HG03060 (cell line): ENCODE data around the gene APMAP.
"Not testable (repeated sequence)": the region's sequence is repeated elsewhere in the genome, so short reads cannot be mapped to it uniquely, and the experiment has no call there.

Source experiments
- ATAC-seq: cut with Tn5 transposase; IDR thresholded peaks from one replicate; pipeline ENCODE4 v1.9.1; 2021; ENCODE audit warnings: low read depth, moderate number of reproducible peaks; ENCODE audit not compliant: unreplicated experiment

The APMAP gene

GRCh38 chr20:24956001-24956841 lies 36.3 kb downstream of the APMAP start:
- ATAC-seq: no peak

- peak; percentile 87 for ATAC-seq
Measured at GRCh38 chr20:24955045-24955444, 37.5 kb downstream of the APMAP start.

- no peak for ATAC-seq
Measured at GRCh38 chr20:24954566-24954965, 38.0 kb downstream of the APMAP start.

GRCh38 chr20:24954151-24954550 lies 38.4 kb downstream of the APMAP start:
- no peak for ATAC-seq

GRCh38 chr20:24953621-24954133 lies 38.9 kb downstream of the APMAP start:
- no peak for ATAC-seq

- ATAC-seq: no peak
Measured at GRCh38 chr20:24953209-24953575, 39.4 kb downstream of the APMAP start.

GRCh38 chr20:24952376-24953208 lies 40.0 kb downstream of the APMAP start:
- ATAC-seq: no peak

- ATAC-seq: no peak
Measured at GRCh38 chr20:24951536-24952083, 40.9 kb downstream of the APMAP start.

GRCh38 chr20:24950836-24951525 lies 41.6 kb downstream of the APMAP start:
- no peak for ATAC-seq

- no peak for ATAC-seq
Measured at GRCh38 chr20:24950128-24950835, 42.3 kb downstream of the APMAP start.

GRCh38 chr20:24949756-24950127 lies 42.8 kb downstream of the APMAP start:
- no peak for ATAC-seq

GRCh38 chr20:24948939-24949679 lies 43.4 kb downstream of the APMAP start, which contains the start of gene CST7:
CST7 (plus strand) TSS chr20:24949269; CDS start chr20:24949506, 237 bp downstream.
- ATAC-seq: no peak

GRCh38 chr20:24948396-24948938 lies 44.1 kb downstream of the APMAP start:
- not testable (repeated sequence) for ATAC-seq

GRCh38 chr20:24946376-24946775 lies 46.2 kb downstream of the APMAP start:
- not testable (repeated sequence) for ATAC-seq

GRCh38 chr20:24943731-24944130 lies 48.8 kb downstream of the APMAP start:
- ATAC-seq: no peak

GRCh38 chr20:24943196-24943595 lies 49.4 kb downstream of the APMAP start:
- no peak for ATAC-seq

GRCh38 chr20:24942679-24943078 lies 49.9 kb downstream of the APMAP start:
- ATAC-seq: no peak

- no peak for ATAC-seq
Measured at GRCh38 chr20:24939036-24939435, 53.5 kb downstream of the APMAP start.

- ATAC-seq: no peak
Measured at GRCh38 chr20:24938498-24938897, 54.1 kb downstream of the APMAP start.
